GM18498 (cell line): ENCODE results near the gene CHD5.
"Not testable (repeated sequence)": the region's sequence is repeated elsewhere in the genome, so short reads cannot be mapped to it uniquely, and the experiment has no call there.

Experiments
- ATAC-seq: cut with Tn5 transposase; IDR thresholded peaks from one replicate; pipeline ENCODE4 v1.9.1; 2021; ENCODE audit warnings: mild to moderate bottlenecking, moderate library complexity; ENCODE audit not compliant: unreplicated experiment

CHD5 gene

GRCh38 chr1:6180268-6180706 lies at the start of gene CHD5:
Gene CHD5 (minus strand): TSS chr1:6180321. CDS start chr1:6180023, 298 bp downstream.
- no peak for ATAC-seq

GRCh38 chr1:6225651-6226050 lies 45.5 kb upstream of the CHD5 start:
- no peak for ATAC-seq

DNA sequence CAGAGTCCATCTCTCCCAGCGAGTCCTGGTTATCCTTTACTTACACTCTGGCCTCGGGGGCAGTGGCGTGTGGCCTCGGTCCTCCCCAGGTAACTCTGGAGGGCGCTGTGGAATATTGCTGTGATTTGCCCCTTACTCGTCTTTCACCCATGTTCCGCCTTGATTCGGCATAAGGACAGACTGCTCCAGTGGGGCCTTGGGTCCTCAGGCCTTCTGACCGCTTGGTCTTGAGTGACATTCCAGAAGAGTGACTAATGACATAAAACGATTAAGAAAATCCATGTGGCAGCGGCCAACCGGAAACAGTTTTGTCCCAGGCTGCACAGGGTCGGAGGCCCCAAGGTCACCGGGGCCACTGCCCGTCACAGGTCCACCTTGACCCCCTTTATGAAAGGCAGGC lies 44.6 kb upstream of the CHD5 start:
- no peak for ATAC-seq

DNA sequence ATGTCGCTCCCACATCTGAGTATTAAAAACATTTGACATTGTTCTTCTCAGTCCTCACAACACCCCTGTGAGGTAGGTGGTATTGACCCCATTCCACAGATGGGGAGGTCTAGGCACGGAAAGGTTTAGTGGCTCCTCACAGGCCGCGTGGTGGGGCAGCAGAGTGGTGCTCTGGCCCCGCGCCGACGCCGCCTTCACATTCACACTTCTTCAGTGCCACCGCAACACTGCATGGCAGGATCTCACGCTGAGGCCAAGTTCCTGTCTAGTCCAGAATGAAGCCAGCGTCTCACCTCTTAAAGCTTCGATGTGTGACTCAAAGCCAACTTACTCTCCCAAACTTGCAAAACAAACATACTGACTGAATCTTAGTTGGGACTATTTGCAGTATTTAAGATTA lies 43.5 kb upstream of the CHD5 start:
- no peak for ATAC-seq

- ATAC-seq, result no peak
These were observed 42.5 kb upstream of the CHD5 start for GRCh38 chr1:6222636-6223035.

DNA sequence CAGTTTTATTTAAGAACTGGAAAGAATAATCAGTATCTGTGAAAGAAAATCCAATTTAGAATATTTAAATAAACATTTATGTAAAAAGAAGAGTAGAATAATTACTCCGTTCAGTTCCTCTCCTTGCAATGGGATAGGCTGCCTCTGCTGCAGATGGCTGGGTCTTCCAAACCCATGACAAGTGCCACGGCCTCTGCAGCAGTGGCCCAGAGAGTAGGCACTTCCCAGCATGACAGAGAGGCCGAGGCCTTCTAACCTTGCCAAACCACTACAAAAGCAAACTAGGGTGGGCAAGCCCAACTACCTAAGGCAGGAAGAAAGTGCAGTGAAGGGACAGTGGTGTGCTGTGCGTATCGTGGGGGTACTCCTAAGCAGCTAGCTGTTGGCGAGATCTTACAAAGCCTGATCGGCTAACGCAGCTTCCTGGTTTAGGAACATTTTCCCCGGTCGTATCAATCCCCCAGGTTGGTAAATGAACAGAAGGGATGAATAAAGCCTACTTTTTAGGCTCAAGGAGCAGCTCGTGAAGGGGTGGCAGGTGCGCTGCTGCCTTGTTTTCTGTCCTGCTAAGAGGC lies 41.2 kb upstream of the CHD5 start:
- no peak for ATAC-seq

DNA sequence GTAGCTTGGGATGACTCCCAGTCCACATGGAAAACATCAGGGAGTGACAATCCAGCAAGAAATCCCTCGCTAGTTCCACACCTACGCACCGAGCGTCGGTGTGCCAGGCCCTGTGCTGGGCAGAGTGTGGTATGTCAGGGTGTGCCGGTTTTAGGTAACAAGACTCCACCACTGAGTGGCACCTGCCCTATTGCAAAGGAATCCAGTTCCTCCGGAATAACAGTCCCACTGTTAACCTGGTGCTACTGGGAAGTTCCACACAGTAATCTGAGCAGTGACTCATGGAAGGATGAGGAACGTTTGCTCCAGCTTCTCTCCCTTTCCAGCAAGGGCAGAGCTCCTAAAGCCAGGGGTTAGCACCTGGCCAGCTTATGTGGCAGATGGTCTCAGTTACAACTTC lies 40.1 kb upstream of the CHD5 start:
- ATAC-seq, result no peak

- ATAC-seq, result not testable (repeated sequence)
These were observed 39.5 kb upstream of the CHD5 start for GRCh38 chr1:6219641-6220040.

DNA sequence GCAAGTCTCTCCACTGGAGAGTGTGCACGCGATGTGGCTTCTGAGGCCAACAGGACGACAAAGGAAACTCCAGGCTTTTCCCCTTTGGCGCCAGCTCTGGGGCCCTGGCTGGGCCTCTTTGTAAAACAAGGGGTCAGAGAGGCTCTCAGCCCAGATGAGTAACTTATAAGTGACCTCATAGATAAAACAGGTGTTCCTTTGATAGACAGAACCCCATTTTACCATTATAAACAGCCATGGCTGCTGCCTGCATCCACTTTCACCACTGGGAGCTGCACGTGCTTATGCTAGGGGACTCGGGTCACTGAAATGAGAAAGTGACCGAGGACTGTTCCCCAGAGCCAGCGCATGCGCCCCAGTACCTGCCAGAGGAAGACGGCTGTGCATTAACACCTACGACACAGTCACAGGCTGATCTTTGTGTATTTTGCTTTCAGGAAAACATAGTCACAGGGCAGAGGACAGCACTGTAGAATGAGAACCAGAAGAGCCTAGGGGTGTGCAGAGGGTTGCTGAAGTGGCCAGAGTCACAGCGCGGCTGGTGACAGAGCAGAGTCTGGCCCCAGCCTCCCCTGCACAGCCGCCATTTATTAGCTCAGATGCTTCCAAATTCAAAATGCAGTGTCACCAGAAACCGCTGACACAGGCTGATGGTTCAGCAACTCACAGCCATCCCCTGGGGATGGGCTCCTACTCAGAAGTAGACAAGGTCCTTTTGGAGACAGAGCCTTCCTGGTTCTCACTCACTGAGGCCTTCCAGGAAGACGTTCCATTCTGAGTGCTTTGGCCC lies 38.4 kb upstream of the CHD5 start:
- ATAC-seq, result no peak

- no peak for ATAC-seq
These were observed 32.3 kb upstream of the CHD5 start for GRCh38 chr1:6212193-6212959.

DNA sequence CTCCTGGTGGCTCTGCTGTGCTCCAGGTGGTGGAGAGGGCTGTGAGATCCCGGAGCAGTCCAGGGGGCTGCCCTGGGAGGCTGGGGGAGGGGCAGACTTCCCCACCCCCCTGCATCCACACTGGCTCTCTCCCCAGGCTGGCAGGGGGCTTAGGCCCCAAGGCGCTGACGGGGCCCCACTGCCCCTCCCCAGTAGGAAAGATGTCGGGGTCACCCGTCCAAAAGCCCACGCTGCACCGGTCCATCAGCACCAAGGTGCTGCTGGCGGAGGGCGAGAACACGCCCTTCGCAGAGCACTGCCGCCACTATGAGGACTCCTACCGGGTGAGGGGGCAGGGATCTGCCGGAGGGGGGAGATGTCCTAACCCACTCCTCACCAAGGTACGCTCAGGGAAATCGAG lies 31.6 kb upstream of the CHD5 start:
- ATAC-seq, result no peak

GRCh38 chr1:6210591-6211355 lies 30.7 kb upstream of the CHD5 start:
- ATAC-seq, result no peak

GRCh38 chr1:6209661-6210580 lies 29.8 kb upstream of the CHD5 start:
- no peak for ATAC-seq

GRCh38 chr1:6208723-6209660 lies 28.9 kb upstream of the CHD5 start:
- no peak for ATAC-seq

GRCh38 chr1:6207921-6208320 lies 27.8 kb upstream of the CHD5 start:
- no peak for ATAC-seq

DNA sequence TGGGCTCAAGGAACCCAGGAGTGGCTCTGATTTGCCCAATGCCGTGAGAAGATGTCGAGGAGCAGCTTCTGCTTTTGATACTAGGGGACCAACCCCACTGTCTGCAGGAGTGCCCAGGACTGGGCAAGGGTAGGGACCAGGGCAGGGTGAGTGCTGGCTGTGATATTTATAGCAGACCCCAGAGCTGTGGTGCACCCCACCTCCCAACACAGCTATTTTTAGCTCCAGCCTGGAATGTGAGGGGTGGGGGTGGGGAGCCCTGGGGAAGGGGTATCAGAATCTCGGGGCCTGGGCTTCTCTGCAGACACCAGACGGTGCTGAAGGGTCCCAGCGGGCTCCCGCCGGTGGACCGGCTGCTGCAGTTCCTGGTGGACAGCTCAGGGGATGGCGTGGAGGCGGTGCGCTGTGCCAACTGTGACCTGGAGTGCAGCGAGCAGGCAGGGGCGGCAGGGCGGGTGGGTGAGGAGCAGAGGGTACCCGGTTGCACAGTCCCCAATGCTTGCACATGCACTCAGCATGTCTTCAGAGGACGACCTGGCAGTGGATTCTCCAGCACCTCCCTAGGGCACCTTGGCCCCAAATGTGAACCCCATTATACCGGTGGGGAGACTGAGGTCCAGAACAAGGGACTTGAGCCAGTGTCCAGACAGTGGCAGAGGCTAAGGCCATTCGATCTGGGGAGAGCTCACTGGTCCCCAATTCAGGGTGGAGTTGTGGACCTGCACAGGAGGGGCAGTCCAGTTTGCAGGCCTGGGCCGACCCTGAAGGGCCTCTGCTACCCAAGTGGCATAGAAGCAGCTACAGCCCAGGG lies 27.2 kb upstream of the CHD5 start:
- ATAC-seq, result no peak

DNA sequence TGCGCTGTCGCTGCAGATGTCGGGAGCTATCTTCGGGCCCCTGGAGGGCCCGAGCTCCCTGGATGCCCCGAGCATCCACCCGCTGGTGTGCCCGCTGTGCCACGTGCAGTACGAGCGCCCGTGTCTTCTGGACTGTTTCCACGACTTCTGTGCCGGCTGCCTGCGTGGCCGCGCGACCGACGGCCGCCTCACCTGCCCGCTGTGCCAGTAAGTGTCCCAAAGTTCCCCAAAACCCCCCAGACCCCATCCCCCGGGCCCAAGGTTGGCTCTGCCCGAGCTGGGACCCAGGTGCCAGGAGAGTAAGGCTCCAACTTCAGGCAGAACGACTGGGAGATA lies 26.4 kb upstream of the CHD5 start:
- ATAC-seq, result no peak

- peak; percentile 50 for ATAC-seq
These were observed 25.9 kb upstream of the CHD5 start, which contains the start of gene RNF207 for GRCh38 chr1:6205849-6206519. Gene RNF207 (plus strand): TSS chr1:6206119. CDS start chr1:6206536, 417 bp downstream.
